Mucosa of rectum (tissue), 2 donors: ENCODE data around the gene CRY2.
"Not testable (repeated sequence)": the region's sequence is repeated elsewhere in the genome, so short reads cannot be mapped to it uniquely, and the experiment has no call there.

Experiments
- H3K27ac ChIP-seq, 2 donors: one replicate each; pipeline ENCODE4 v1.7.0; 2013; ENCODE audit warnings: inconsistent platforms in 2 of 2, low read depth in 2 of 2, low read length in 2 of 2
- H3K27me3 ChIP-seq, 2 donors: one replicate each; pipeline ENCODE4 v1.7.0; 2013; ENCODE audit warnings: low read length in 2 of 2; ENCODE audit not compliant: control insufficient read depth in 2 of 2, insufficient read depth in 2 of 2
- H3K36me3 ChIP-seq, 2 donors: one replicate each; pipeline ENCODE4 v1.7.0; 2013; ENCODE audit warnings: low read length in 2 of 2; ENCODE audit not compliant: control insufficient read depth in 2 of 2, insufficient read depth in 2 of 2
- H3K4me1 ChIP-seq, 2 donors: one replicate each; pipeline ENCODE4 v1.7.0; 2013; ENCODE audit warnings: low read length in 2 of 2, mild to moderate bottlenecking in 1 of 2; ENCODE audit not compliant: control insufficient read depth in 2 of 2, insufficient read depth in 2 of 2
- H3K4me3 ChIP-seq, 2 donors: one replicate each; pipeline ENCODE4 v1.7.0; 2013; ENCODE audit warnings: low read length in 2 of 2
- H3K9ac ChIP-seq, 2 donors: one replicate each; pipeline ENCODE4 v1.7.0; 2013; ENCODE audit warnings: low read length in 2 of 2, low read depth in 1 of 2, mild to moderate bottlenecking in 1 of 2
- H3K9me3 ChIP-seq, 2 donors: one replicate each; pipeline ENCODE4 v1.7.0; 2013; ENCODE audit warnings: low read length in 2 of 2; ENCODE audit not compliant: control insufficient read depth in 2 of 2
- donor health status: healthy.
- donor health status: Normal muscosa, but diverticular disease.

CRY2 gene

DNA sequence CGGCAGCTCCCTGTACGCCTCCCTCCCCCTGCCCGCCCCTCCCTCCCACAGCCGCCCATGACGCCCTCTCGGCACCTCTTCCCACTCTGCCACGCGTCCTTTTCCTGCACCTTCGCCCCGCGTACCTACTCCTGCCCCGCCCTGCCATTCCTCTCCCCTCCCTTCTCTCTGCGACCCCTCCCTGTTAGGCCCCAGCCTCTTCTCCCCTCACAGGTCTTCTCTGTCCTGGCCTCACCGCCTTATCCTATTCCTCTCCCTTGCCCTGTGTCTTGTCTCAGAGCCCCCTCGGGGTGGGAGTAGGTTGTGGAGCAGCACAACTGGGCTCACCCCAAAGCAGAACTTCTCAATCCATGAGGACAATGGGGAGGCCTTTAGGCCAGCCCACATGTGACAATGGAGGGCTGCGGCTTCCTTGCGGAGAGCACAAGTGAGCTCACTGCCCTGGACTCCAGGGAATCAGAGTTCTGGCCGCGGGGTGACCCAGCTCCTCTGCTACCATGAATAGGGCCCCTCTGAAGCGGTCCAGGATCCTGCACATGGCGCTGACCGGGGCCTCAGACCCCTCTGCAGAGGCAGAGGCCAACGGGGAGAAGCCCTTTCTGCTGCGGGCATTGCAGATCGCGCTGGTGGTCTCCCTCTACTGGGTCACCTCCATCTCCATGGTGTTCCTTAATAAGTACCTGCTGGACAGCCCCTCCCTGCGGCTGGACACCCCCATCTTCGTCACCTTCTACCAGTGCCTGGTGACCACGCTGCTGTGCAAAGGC, 41.8 kb upstream of the CRY2 start:
- H3K36me3 ChIP-seq = peaks cover under 1 to 33% of the 10 kb centered on the region in 2 donors
- H3K9ac ChIP-seq = peak overlapping the region; percentile 80 to 97
- peak overlapping the region; percentile 97 to 98 for H3K27ac ChIP-seq
- H3K9me3 ChIP-seq = no peaks in the 10 kb centered on the region
- peak overlapping the region; percentile 85 to 88 for H3K4me3 ChIP-seq
- H3K27me3 ChIP-seq = no peaks in the 10 kb centered on the region
- peaks cover 42 to 49% of the 10 kb centered on the region in 2 donors for H3K4me1 ChIP-seq

DNA sequence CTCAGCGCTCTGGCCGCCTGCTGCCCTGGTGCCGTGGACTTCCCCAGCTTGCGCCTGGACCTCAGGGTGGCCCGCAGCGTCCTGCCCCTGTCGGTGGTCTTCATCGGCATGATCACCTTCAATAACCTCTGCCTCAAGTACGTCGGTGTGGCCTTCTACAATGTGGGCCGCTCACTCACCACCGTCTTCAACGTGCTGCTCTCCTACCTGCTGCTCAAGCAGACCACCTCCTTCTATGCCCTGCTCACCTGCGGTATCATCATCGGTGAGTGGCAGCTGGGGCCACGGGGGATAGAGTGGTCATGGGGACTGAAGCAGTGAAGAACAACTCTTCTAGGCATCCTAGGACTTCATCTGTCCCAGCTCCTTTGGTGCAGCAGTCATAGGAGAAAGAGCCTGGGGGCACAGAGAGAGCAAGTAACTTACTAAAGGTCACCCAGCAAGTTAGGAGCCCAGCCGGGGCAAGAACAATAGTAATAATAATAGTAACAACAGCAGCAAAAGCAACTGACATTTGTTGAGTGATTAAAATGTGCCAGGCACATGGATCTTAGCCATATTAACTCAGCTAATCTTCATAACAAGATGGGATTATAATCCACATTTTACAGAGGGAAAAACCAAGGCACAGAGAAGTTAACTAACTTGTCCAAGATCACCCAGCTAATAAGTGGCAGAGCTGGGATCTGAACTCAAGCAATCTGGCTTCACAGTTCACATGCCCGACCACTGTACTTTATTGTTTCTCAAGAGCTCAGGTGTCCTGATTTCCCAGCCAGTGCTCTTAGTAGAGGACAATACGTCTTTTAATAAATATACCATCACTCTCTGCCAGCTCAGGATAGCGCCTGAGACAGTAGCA, 41.0 kb upstream of the CRY2 start:
- peak overlapping the region; percentile 38 to 97 for H3K9ac ChIP-seq
- no peaks in the 10 kb centered on the region for H3K27me3 ChIP-seq
- peaks cover 8 to 41% of the 10 kb centered on the region in 2 donors for H3K36me3 ChIP-seq
- H3K9me3 ChIP-seq = no peaks in the 10 kb centered on the region
- peak overlapping the region; percentile 85 to 88 for H3K4me3 ChIP-seq
- H3K4me1 ChIP-seq = peaks cover 42 to 48% of the 10 kb centered on the region in 2 donors
- H3K27ac ChIP-seq = no peak overlapping the region

DNA sequence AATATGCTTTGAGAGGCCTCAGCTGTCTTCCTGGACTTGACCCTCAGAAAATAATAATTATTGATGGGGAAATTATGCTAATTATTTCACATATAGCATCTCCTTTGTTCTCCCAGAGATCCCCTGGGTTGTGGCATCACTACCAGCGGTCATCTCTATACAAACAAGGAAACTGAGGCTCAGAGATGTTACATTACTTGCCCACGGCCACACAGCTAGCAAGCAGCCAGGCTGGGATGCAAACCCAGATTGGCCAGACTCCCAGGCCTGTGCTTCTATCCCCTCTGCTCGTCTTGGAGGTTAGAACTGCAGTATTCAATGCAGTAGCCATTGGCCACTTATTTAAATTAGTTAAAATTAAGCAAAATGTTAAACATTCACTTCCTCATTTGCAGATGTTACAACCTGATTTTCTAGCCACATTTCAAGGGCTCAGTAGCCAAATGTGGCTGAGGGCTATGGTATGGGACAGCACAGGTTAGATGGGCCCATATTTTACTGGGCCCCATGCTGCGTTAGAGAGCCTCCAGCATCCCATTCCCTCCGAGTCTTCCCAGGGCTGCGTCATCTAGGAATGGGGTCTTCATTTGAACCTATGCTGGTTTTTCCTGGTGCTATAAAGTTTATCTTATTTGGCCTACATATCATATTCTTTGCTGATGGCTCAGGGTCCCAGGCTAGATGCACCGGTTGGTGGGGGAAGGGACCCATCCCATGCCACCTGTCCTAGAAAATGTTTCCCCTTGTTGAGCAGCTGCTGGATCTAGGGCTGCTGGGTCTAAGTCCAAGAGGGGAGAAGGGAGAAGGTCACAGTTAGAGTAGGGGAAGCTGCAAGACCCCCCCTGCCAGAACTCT, 40.1 kb upstream of the CRY2 start:
- H3K27ac ChIP-seq = no peak overlapping the region
- H3K4me3 ChIP-seq = peak overlapping the region in 1 of 2 donors; percentile 88
- H3K9ac ChIP-seq = no peak overlapping the region
- no peaks in the 10 kb centered on the region for H3K27me3 ChIP-seq
- H3K36me3 ChIP-seq = peaks cover 17 to 48% of the 10 kb centered on the region in 2 donors
- H3K4me1 ChIP-seq = peaks cover 37 to 40% of the 10 kb centered on the region in 2 donors
- no peaks in the 10 kb centered on the region for H3K9me3 ChIP-seq

DNA sequence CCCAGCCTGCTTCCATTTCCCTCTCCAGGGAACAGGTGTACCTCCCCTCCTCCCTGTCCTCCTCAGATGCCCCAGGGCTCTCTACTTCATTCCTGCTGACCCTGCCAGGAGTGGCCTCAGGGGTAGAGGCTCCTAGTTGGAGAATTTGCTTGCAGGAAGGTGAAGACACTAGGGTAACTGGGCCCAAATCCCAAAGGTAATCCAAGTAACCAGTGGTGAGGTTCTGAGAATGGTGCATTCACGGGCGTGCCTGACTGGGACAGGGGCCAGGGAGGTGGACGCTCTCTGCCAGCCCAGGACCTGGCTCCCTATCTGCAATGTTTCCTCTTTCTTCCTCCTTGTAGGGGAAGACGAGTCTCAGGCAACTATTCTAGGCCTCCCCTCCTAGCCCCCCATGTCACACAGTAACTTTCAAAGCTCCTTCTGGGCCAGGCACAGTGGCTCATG, 39.5 kb upstream of the CRY2 start:
- H3K4me3 ChIP-seq = peak overlapping the region in 1 of 2 donors; percentile 88
- H3K27me3 ChIP-seq = no peaks in the 10 kb centered on the region
- no peak overlapping the region for H3K9ac ChIP-seq
- H3K9me3 ChIP-seq = no peaks in the 10 kb centered on the region
- peaks cover 31 to 33% of the 10 kb centered on the region in 2 donors for H3K4me1 ChIP-seq
- peaks cover 17 to 52% of the 10 kb centered on the region in 2 donors for H3K36me3 ChIP-seq
- no peak overlapping the region for H3K27ac ChIP-seq

DNA sequence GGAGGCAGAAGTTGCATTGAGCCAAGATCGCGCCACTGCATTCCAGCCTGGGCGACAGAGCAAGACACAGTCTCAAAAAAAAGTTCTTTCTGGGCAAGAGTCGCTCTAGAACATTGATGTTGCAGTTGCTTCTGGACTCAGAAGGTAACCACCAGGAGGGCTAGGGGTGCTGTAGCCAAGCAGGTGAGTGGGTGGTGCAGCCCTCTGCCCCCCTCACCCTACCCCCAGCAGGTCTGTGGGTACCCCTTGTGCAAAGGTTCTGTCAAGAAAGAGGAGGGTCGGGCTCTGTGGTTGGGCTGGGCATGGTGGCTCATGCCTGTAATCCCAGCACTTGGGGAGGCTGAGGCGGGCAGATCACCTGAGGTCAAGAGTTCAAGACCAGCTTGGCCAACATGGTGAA, 38.8 kb upstream of the CRY2 start:
- not testable (repeated sequence) for H3K27ac ChIP-seq, H3K9me3 ChIP-seq, H3K9ac ChIP-seq, H3K27me3 ChIP-seq, H3K4me3 ChIP-seq
- Histone ChIP-seq H3K4me1 (peaks cover 28 to 30% of the 10 kb centered on the region in 2 donors), H3K36me3 (peaks cover 17 to 52% of the 10 kb centered on the region in 2 donors)

DNA sequence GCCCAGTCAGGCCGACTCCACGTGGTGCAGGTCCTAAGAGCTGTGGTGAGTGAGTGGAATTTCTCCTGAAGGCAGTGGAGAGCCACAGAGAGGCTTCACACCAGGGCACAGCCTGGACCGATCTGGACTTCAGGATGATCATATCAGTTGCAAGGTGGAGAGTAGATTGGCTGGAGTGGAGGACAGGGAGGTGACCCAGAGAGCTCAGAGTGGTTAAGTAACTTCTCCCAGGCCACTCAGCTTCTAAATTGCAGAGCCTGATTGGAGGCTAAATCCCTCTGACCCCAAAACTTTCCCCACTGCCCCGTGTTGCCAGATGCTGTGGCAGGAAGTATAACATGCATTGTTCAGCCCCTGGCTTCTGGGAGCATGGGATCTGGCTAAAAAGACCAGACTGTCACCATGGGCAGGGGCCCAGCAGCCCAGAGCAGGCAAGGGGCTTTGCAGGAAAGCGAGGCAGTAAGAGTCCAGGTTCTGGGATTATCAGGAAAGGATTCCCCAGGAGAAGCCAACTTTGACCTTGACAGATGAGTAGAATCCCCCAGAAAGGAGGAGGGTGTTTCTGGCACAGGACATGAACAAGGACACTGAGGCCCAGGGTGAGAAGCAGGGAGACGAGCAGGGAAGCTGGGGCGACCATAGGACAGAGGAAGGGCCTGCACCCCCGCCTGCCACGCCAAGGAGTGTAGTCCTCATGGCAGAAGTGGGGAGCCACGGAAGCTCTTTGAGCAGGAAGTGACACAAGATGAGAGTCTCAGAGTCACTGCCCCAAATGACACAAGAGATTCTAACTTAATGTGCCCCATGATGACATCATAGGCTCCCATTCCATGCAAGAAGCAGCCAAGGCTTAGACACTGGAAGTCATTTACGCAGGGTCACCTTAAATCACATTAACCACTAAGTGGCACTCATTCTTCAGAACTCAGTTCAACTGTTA, 37.5 kb upstream of the CRY2 start:
- H3K9me3 ChIP-seq = no peaks in the 10 kb centered on the region
- no peak overlapping the region for H3K27ac ChIP-seq
- H3K36me3 ChIP-seq = peaks cover 17 to 52% of the 10 kb centered on the region in 2 donors
- peaks cover 23 to 27% of the 10 kb centered on the region in 2 donors for H3K4me1 ChIP-seq
- H3K4me3 ChIP-seq = no peak overlapping the region
- H3K27me3 ChIP-seq = no peaks in the 10 kb centered on the region
- H3K9ac ChIP-seq = no peak overlapping the region

DNA sequence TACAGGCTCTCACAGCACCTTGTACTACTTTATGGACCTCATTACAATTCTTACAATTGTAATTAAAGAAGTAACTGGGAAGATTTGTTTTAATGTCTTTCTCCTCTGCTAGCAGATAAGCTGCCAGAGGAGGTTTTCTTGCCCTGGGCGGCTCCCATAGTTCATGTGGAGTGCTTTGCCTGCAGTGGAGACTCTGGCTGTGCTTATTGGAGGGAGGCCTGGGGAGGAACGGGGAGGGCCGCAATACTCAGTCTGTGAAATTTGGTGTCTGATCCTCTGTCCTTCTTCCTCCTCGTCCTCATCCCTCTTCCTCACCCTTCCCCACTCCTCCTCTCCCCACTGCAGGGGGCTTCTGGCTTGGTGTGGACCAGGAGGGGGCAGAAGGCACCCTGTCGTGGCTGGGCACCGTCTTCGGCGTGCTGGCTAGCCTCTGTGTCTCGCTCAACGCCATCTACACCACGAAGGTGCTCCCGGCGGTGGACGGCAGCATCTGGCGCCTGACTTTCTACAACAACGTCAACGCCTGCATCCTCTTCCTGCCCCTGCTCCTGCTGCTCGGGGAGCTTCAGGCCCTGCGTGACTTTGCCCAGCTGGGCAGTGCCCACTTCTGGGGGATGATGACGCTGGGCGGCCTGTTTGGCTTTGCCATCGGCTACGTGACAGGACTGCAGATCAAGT, 36.7 kb upstream of the CRY2 start:
- no peaks in the 10 kb centered on the region for H3K9me3 ChIP-seq
- peaks cover 17 to 52% of the 10 kb centered on the region in 2 donors for H3K36me3 ChIP-seq
- H3K9ac ChIP-seq = no peak overlapping the region
- H3K4me3 ChIP-seq = no peak overlapping the region
- H3K4me1 ChIP-seq = peaks cover 22 to 24% of the 10 kb centered on the region in 2 donors
- no peak overlapping the region for H3K27ac ChIP-seq
- no peaks in the 10 kb centered on the region for H3K27me3 ChIP-seq

DNA sequence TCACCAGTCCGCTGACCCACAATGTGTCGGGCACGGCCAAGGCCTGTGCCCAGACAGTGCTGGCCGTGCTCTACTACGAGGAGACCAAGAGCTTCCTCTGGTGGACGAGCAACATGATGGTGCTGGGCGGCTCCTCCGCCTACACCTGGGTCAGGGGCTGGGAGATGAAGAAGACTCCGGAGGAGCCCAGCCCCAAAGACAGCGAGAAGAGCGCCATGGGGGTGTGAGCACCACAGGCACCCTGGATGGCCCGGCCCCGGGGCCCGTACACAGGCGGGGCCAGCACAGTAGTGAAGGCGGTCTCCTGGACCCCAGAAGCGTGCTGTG, 36.2 kb upstream of the CRY2 start:
- no peak overlapping the region for H3K9ac ChIP-seq
- peaks cover 17 to 19% of the 10 kb centered on the region in 2 donors for H3K4me1 ChIP-seq
- no peak overlapping the region for H3K4me3 ChIP-seq
- H3K9me3 ChIP-seq = no peaks in the 10 kb centered on the region
- H3K27ac ChIP-seq = no peak overlapping the region
- H3K27me3 ChIP-seq = no peaks in the 10 kb centered on the region
- peaks cover 17 to 52% of the 10 kb centered on the region in 2 donors for H3K36me3 ChIP-seq
